ENCODE data around the gene SLC16A7. TPM values are rescaled to one million over a fixed set of nuclear protein-coding genes. Genes with fewer than 3 reads are reported as not detected.

Gene SLC16A7
- total and polyA plus RNA-seq, 10 of the 15 experiments (the other 5 are each of a cell fraction or from before 2014, with no cell fraction given): 1.5 to 12.9 (median 6.7) TPM

DNA sequence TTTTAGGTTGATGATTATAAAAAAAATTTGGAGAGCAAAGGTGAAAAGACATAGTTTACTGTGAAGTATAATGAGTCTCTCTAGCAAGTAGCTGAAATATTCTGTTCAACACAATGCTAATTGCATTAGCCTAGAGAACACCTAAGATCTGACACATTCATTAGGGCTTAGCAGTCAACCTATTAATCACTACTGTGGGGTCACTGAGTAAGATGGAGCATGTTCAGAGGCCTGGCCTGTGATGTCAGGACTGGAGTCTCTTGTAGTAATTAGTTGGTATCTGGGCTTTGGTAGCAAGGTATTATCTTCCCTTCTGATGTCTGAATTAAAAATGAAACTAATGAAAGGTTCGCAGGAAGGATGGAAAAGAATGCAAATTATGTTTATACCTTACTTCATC is 112.7 kb downstream of the SLC16A7 start:
- H2AFZ ChIP-seq (ENCODE audit: control insufficient read depth, low read depth, low read length): no peak overlapping the region
- H3K27ac ChIP-seq (ENCODE audit: control insufficient read depth, insufficient read depth): no peak overlapping the region
- FAIRE-seq (no peak), DNase-seq (ENCODE audit: low read depth, low spot score) (no peak), ATAC-seq (no peak)
- H3K27me3 ChIP-seq (replicated peaks in 1 of 2; ENCODE audit: control insufficient read depth in 2 of 2, insufficient read depth in 2 of 2, low read length in 1 of 2): no peaks in the 10 kb centered on the region
- intact Hi-C loops (cut with micrococcal nuclease; ENCODE audit: unreplicated experiment): no loop called here
- ChIA-PET RAD21 (ENCODE audit: unreplicated experiment) (no interaction called here), SMC1A (ENCODE audit: uncharacterized antibody, unreplicated experiment) (interaction anchor here (1.0 kb wide), 1 partner anchor 10 kb away, joined by 3 read pairs; no protein-coding TSS in a partner anchor), POLR2A (no interaction called here), CTCF (no interaction called here)
- H3K79me2 ChIP-seq (ENCODE audit: control insufficient read depth, insufficient read depth, low read length): no peaks in the 10 kb centered on the region
- WGBS (ENCODE audit: insufficient coverage, insufficient replicate concordance, low lambda C conversion rate, missing lambda C conversion rate): 48% methylated on average over 1 of the region's 1 CpG
- H3K36me3 ChIP-seq (ENCODE audit: control insufficient read depth in 2 of 2, insufficient read depth in 2 of 2, low read length in 1 of 2): no peaks in the 10 kb centered on the region
- TF ChIP-seq ZBED1 (IDR thresholded peaks at IDR 0.05; ENCODE audit: borderline replicate concordance): no peak
- no peak for TF ChIP-seq CHD2 (IDR thresholded peaks at IDR 0.05; ENCODE audit: borderline replicate concordance, low read depth, low read length)
- TF ChIP-seq SIX5 (IDR thresholded peaks at IDR 0.05; ENCODE audit: low read depth, low read length, severe bottlenecking): no peak
- TF ChIP-seq RBBP5 (conservative IDR thresholded peaks at IDR 0.05): no peak
- TF ChIP-seq, protein P1, sequence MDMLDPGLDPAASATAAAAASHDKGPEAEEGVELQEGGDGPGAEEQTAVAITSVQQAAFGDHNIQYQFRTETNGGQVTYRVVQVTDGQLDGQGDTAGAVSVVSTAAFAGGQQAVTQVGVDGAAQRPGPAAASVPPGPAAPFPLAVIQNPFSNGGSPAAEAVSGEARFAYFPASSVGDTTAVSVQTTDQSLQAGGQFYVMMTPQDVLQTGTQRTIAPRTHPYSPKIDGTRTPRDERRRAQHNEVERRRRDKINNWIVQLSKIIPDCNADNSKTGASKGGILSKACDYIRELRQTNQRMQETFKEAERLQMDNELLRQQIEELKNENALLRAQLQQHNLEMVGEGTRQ (IDR thresholded peaks at IDR 0.05; ENCODE audit: borderline replicate concordance, low read depth, low read length): no peak
- no peaks in the 10 kb centered on the region for H3K9me3 ChIP-seq (replicated peaks; ENCODE audit: control insufficient read depth, insufficient read depth, low read length)
- no TSS peak for BruUV-seq (replicated peaks)
- H3K9ac ChIP-seq (ENCODE audit: control insufficient read depth, insufficient read depth, low read length): no peak overlapping the region
- H3K4me1 ChIP-seq (ENCODE audit: control insufficient read depth, insufficient read depth, low read length): no peaks in the 10 kb centered on the region
- in situ Hi-C loops (cut with MboI): no loop called here
- H3K4me2 ChIP-seq (ENCODE audit: control insufficient read depth, insufficient read depth): no peak overlapping the region
- no peak overlapping the region for H3K4me3 ChIP-seq
- no peaks in the 10 kb centered on the region for H4K20me1 ChIP-seq (ENCODE audit: control insufficient read depth, insufficient read depth)

DNA sequence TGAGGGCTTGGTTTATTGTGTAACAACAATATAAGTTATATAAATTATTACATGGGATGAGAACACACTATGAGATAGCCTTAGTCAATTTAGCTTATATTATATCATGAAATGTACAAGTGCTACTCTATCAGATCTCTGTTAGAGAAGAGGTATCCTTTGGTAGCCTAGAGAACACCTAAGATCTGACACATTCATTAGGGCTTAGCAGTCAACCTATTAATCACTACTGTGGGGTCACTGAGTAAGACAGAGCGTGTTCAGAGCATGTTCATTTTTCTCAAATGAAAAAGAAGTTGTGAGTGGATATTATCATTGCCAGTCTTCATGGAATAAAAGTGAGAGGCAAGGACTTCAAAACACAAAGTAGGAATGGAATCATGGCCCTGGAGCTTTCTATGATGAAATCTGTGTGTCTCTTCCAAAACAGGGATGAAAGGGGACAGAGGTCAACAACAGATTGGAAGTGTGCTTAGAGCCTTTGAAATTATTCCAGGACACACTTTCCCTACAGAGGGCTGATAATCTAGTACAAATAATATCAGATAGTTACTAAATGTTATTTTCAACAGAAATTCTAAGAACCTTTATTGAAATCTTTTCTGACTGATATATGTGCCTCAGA is 114.3 kb downstream of the SLC16A7 start:
- DNase-seq (ENCODE audit: low read depth, low spot score): no peak
- in situ Hi-C loops (cut with MboI) (no loop called here), intact Hi-C loops (cut with micrococcal nuclease; ENCODE audit: unreplicated experiment) (no loop called here)
- no peak overlapping the region for H2AFZ ChIP-seq (ENCODE audit: control insufficient read depth, low read depth, low read length)
- TF ChIP-seq ZNF217 (IDR thresholded peaks at IDR 0.05): no peak
- TF ChIP-seq, protein P2, sequence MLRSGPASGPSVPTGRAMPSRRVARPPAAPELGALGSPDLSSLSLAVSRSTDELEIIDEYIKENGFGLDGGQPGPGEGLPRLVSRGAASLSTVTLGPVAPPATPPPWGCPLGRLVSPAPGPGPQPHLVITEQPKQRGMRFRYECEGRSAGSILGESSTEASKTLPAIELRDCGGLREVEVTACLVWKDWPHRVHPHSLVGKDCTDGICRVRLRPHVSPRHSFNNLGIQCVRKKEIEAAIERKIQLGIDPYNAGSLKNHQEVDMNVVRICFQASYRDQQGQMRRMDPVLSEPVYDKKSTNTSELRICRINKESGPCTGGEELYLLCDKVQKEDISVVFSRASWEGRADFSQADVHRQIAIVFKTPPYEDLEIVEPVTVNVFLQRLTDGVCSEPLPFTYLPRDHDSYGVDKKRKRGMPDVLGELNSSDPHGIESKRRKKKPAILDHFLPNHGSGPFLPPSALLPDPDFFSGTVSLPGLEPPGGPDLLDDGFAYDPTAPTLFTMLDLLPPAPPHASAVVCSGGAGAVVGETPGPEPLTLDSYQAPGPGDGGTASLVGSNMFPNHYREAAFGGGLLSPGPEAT (IDR thresholded peaks at IDR 0.05; ENCODE audit: low read depth): no peak
- H3K27ac ChIP-seq (ENCODE audit: control insufficient read depth, insufficient read depth): no peak overlapping the region
- H3K36me3 ChIP-seq (ENCODE audit: control insufficient read depth in 2 of 2, insufficient read depth in 2 of 2, low read length in 1 of 2): no peaks in the 10 kb centered on the region; a peak in 1 of 4 replicates
- no TSS peak for BruUV-seq (replicated peaks)
- ChIA-PET POLR2A (no interaction called here), CTCF (no interaction called here), RAD21 (ENCODE audit: unreplicated experiment) (no interaction called here), SMC1A (ENCODE audit: uncharacterized antibody, unreplicated experiment) (no interaction called here)
- H3K4me1 ChIP-seq (ENCODE audit: control insufficient read depth, insufficient read depth, low read length): no peaks in the 10 kb centered on the region
- H3K79me2 ChIP-seq (ENCODE audit: control insufficient read depth, insufficient read depth, low read length): no peaks in the 10 kb centered on the region
- no peak overlapping the region for H3K4me2 ChIP-seq (ENCODE audit: control insufficient read depth, insufficient read depth)
- H3K4me3 ChIP-seq: no peak overlapping the region
- H4K20me1 ChIP-seq (ENCODE audit: control insufficient read depth, insufficient read depth): no peaks in the 10 kb centered on the region
- no peak overlapping the region for H3K9ac ChIP-seq (ENCODE audit: control insufficient read depth, insufficient read depth, low read length)
- FAIRE-seq: no peak
- no peaks in the 10 kb centered on the region for H3K9me3 ChIP-seq (replicated peaks; ENCODE audit: control insufficient read depth, insufficient read depth, low read length)
- no peaks in the 10 kb centered on the region for H3K27me3 ChIP-seq (replicated peaks in 1 of 2; ENCODE audit: control insufficient read depth in 2 of 2, insufficient read depth in 2 of 2, low read length in 1 of 2)
- ATAC-seq: no peak
- WGBS (ENCODE audit: insufficient coverage, insufficient replicate concordance, low lambda C conversion rate, missing lambda C conversion rate): 41% methylated on average over 1 of the region's 1 CpG
